Activated B cell treated with CpG ODN at 0.5 μM for 24 hours (primary cell): ENCODE measurements around the gene RNF130. TPM values are rescaled to one million over a fixed set of nuclear protein-coding genes. Genes with fewer than 3 reads are reported as not detected.
"Not testable (repeated sequence)": the region's sequence is repeated elsewhere in the genome, so short reads cannot be mapped to it uniquely, and the experiment has no call there.

ENCODE experiments used
- ATAC-seq: fragments of 200-7000 bp; cut with Tn5 transposase; one replicate; pipeline ENCODE4 v1.10.0; 2021; ENCODE audit warnings: low read depth, mild to moderate bottlenecking, moderate library complexity
- CTCF ChIA-PET: fragments of 350-600 bp; sonication (Branson Sonifier 250); formaldehyde crosslinking; loops from one replicate; lab custom pipeline; 2021; ENCODE audit warnings: antibody characterized with exemption; lab: Charles Lee
- POLR2A ChIA-PET: fragments of 350-600 bp; sonication (Branson Sonifier 250); formaldehyde crosslinking; loops from one replicate; lab custom pipeline; 2021; ENCODE audit warnings: antibody characterized with exemption; lab: Charles Lee
- DNase-seq: peaks from one replicate; pipeline ENCODE4 v3.0.0; 2022
- H3K27ac Mint-ChIP-seq: one replicate; pipeline ENCODE4 v1.8.0; 2020; ENCODE audit warnings: mixed read lengths
- H3K27me3 Mint-ChIP-seq: one replicate; pipeline ENCODE4 v1.8.0; 2021; ENCODE audit warnings: mixed read lengths
- H3K36me3 Mint-ChIP-seq: one replicate; pipeline ENCODE4 v1.8.0; 2021; ENCODE audit warnings: low read depth, mixed read lengths
- H3K4me1 Mint-ChIP-seq: one replicate; pipeline ENCODE4 v1.8.0; 2021; ENCODE audit warnings: mixed read lengths
- H3K4me3 Mint-ChIP-seq: one replicate; pipeline ENCODE4 v1.8.0; 2020; ENCODE audit warnings: mild to moderate bottlenecking, mixed read lengths
- H3K9me3 Mint-ChIP-seq: one replicate; pipeline ENCODE4 v1.8.0; 2020; ENCODE audit warnings: mixed read lengths
- CTCF ChIP-seq: fragments of 200-600 bp; IDR thresholded peaks from one replicate; pipeline ENCODE4 v1.8.0; 2022; ENCODE audit warnings: antibody characterized with exemption, mild to moderate bottlenecking
- intact Hi-C: fragments of 100-400 bp; cut with micrococcal nuclease; formaldehyde crosslinking; loops from one replicate; pipeline ENCODE4 v1.15.1; 2024
- total RNA-seq: library from RNA; stranded (reverse); gene quantifications from 2 replicates; pipeline ENCODE4 v1.2.3, GENCODE V29; 2022

RNF130 gene
- total RNA-seq, 1 donor from 2014 or later = 18.5 TPM

- Mint-ChIP-seq H3K27ac (no peak overlapping the region), H3K9me3 (peaks cover 6% of the 10 kb centered on the region), H3K4me3 (no peak overlapping the region), H3K27me3 (peaks cover 1% of the 10 kb centered on the region), H3K36me3 (no peaks in the 10 kb centered on the region), H3K4me1 (no peaks in the 10 kb centered on the region)
- no peak for TF ChIP-seq CTCF
- DNase-seq (no peak), ATAC-seq (no peak)
- POLR2A ChIA-PET = no interaction called here
- CTCF ChIA-PET = no interaction called here
- intact Hi-C loops = no loop called here
Measured at GRCh38 chr5:179994583-179995323, 76.8 kb downstream of the RNF130 start.

- H3K4me3 Mint-ChIP-seq, H3K4me1 Mint-ChIP-seq, ATAC-seq, POLR2A ChIA-PET, DNase-seq, H3K27me3 Mint-ChIP-seq, intact Hi-C loops, H3K27ac Mint-ChIP-seq, CTCF ChIA-PET, H3K36me3 Mint-ChIP-seq, H3K9me3 Mint-ChIP-seq: not testable (repeated sequence)
Measured at GRCh38 chr5:179992855-179993254, 78.7 kb downstream of the RNF130 start.

DNA sequence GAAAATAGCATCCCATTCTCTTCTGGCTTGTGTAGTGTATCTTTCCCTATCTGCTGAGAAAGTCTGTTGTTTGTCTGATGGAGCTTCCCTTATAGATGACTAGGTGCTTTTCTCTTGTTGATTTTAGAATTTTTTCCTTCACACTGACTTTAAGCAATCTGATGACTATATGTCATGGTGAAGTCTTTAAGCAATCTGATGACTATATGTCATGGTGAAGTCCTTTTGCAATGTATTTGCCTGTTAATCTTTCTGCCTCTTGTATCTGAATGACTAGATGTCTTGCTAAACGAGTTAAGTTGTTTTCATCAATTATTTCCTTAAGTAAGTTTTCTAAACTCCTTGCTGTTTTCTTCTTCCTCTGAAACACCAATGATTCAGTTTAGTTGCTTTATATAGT lies 80.5 kb downstream of the RNF130 start:
- CTCF ChIA-PET = no interaction called here
- H3K4me1 Mint-ChIP-seq = no peaks in the 10 kb centered on the region
- H3K27ac Mint-ChIP-seq = no peak overlapping the region
- no peak for TF ChIP-seq CTCF
- POLR2A ChIA-PET = no interaction called here
- peaks cover 4% of the 10 kb centered on the region for H3K9me3 Mint-ChIP-seq
- H3K27me3 Mint-ChIP-seq = no peaks in the 10 kb centered on the region
- H3K4me3 Mint-ChIP-seq = no peak overlapping the region
- DNase-seq (no peak), ATAC-seq (no peak)
- H3K36me3 Mint-ChIP-seq = no peaks in the 10 kb centered on the region
- intact Hi-C loops = no loop called here

- H3K27me3 Mint-ChIP-seq, H3K36me3 Mint-ChIP-seq, H3K9me3 Mint-ChIP-seq, ATAC-seq, H3K27ac Mint-ChIP-seq, H3K4me3 Mint-ChIP-seq, POLR2A ChIA-PET, H3K4me1 Mint-ChIP-seq, CTCF ChIA-PET, intact Hi-C loops, DNase-seq: not testable (repeated sequence)
Measured at GRCh38 chr5:179990525-179990924, 81.0 kb downstream of the RNF130 start.

DNA sequence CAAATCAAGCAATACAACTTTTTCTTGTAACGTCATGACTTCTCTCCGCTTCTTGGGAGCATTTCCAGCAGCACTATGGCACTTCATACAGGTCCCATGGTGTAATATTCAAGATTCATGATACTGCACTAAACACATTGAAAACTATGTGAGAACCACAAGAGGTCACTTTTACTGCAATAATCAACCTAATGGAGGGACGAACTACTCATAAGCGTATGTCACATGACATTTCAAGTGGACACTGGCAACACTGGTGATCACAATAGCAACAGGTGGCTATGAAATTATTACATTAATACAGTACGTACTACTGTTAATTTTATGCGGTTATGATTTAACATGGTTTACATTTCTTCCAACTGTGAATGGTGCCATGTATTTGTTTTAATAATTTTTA lies 85.2 kb downstream of the RNF130 start:
- Mint-ChIP-seq H3K27me3 (no peaks in the 10 kb centered on the region), H3K9me3 (no peaks in the 10 kb centered on the region), H3K27ac (no peak overlapping the region), H3K4me1 (no peaks in the 10 kb centered on the region), H3K36me3 (no peaks in the 10 kb centered on the region), H3K4me3 (no peak overlapping the region)
- ChIA-PET POLR2A (no interaction called here), CTCF (interaction anchor here (0.7 kb wide), 1 partner anchor 343 kb away, joined by 3 read pairs; no protein-coding TSS in a partner anchor)
- no peak for TF ChIP-seq CTCF
- no peak for ATAC-seq
- intact Hi-C loops = no loop called here
- no peak for DNase-seq

- ATAC-seq (no peak), DNase-seq (no peak)
- ChIA-PET POLR2A (no interaction called here), CTCF (no interaction called here)
- intact Hi-C loops = no loop called here
- Mint-ChIP-seq H3K4me3 (no peak overlapping the region), H3K4me1 (no peaks in the 10 kb centered on the region), H3K9me3 (no peaks in the 10 kb centered on the region), H3K27ac (no peak overlapping the region), H3K36me3 (peaks cover 11% of the 10 kb centered on the region), H3K27me3 (no peaks in the 10 kb centered on the region)
- TF ChIP-seq CTCF = no peak
Measured at GRCh38 chr5:179981636-179982035, 89.9 kb downstream of the RNF130 start.
